ENCODE data around the gene RPS25.

GRCh38 chr11:119016216-119017009, 1.7 kb downstream of the RPS25 start:
- TF ChIP-seq CTCF (IDR thresholded peaks at IDR 0.05) = no peak
- TF ChIP-seq POLR2A (IDR thresholded peaks at IDR 0.05) = no peak

All from right lobe of liver (tissue), 4 donors.